ENCODE results near the gene POU6F2.

The POU6F2 gene

GRCh38 chr7:39265641-39266591, 288.2 kb downstream of the POU6F2 start:
- Histone ChIP-seq H3K27ac (ENCODE audit: low read length) (no peak overlapping the region), H3K27me3 (ENCODE audit: insufficient read depth, low read length) (no peaks in the 10 kb centered on the region), H3K9me3 (ENCODE audit: insufficient read depth, low read depth, low read length) (no peaks in the 10 kb centered on the region), H3K4me1 (ENCODE audit: insufficient read depth, low read length) (peaks cover 18% of the 10 kb centered on the region), H3K9ac (ENCODE audit: low read depth, low read length) (no peak overlapping the region), H3K36me3 (ENCODE audit: insufficient read depth, low read depth, low read length) (no peaks in the 10 kb centered on the region), H3K4me3 (ENCODE audit: low read length) (peak overlapping the region; percentile 38)

- H3K4me1 ChIP-seq (ENCODE audit: insufficient read depth, low read length) = peaks cover 26% of the 10 kb centered on the region
- no peak overlapping the region for H3K4me3 ChIP-seq (ENCODE audit: low read length)
- no peak overlapping the region for H3K9ac ChIP-seq (ENCODE audit: low read depth, low read length)
- H3K9me3 ChIP-seq (ENCODE audit: insufficient read depth, low read depth, low read length) = no peaks in the 10 kb centered on the region
- no peak overlapping the region for H3K27ac ChIP-seq (ENCODE audit: low read length)
- no peaks in the 10 kb centered on the region for H3K27me3 ChIP-seq (ENCODE audit: insufficient read depth, low read length)
- H3K36me3 ChIP-seq (ENCODE audit: insufficient read depth, low read depth, low read length) = no peaks in the 10 kb centered on the region
Measured at GRCh38 chr7:39269034-39269433, 291.3 kb downstream of the POU6F2 start.

- Histone ChIP-seq H3K36me3 (ENCODE audit: insufficient read depth, low read depth, low read length) (no peaks in the 10 kb centered on the region), H3K4me3 (ENCODE audit: low read length) (no peak overlapping the region), H3K27ac (ENCODE audit: low read length) (no peak overlapping the region), H3K27me3 (ENCODE audit: insufficient read depth, low read length) (no peaks in the 10 kb centered on the region), H3K9ac (ENCODE audit: low read depth, low read length) (no peak overlapping the region), H3K4me1 (ENCODE audit: insufficient read depth, low read length) (peaks cover 22% of the 10 kb centered on the region), H3K9me3 (ENCODE audit: insufficient read depth, low read depth, low read length) (no peaks in the 10 kb centered on the region)
Measured at GRCh38 chr7:39270018-39270417, 292.3 kb downstream of the POU6F2 start.

GRCh38 chr7:39271402-39271801, 293.7 kb downstream of the POU6F2 start:
- peaks cover 14% of the 10 kb centered on the region for H3K4me1 ChIP-seq (ENCODE audit: insufficient read depth, low read length)
- H3K4me3 ChIP-seq (ENCODE audit: low read length) = no peak overlapping the region
- H3K9me3 ChIP-seq (ENCODE audit: insufficient read depth, low read depth, low read length) = no peaks in the 10 kb centered on the region
- H3K27me3 ChIP-seq (ENCODE audit: insufficient read depth, low read length) = no peaks in the 10 kb centered on the region
- no peak overlapping the region for H3K27ac ChIP-seq (ENCODE audit: low read length)
- H3K9ac ChIP-seq (ENCODE audit: low read depth, low read length) = 0 out of 2 replicates have a peak overlapping the region, but pooled peaks have one; percentile 4
- H3K36me3 ChIP-seq (ENCODE audit: insufficient read depth, low read depth, low read length) = no peaks in the 10 kb centered on the region

- Histone ChIP-seq H3K4me3 (ENCODE audit: low read length) (no peak overlapping the region), H3K4me1 (ENCODE audit: insufficient read depth, low read length) (peaks cover 10% of the 10 kb centered on the region), H3K9ac (ENCODE audit: low read depth, low read length) (no peak overlapping the region), H3K36me3 (ENCODE audit: insufficient read depth, low read depth, low read length) (no peaks in the 10 kb centered on the region), H3K27me3 (ENCODE audit: insufficient read depth, low read length) (no peaks in the 10 kb centered on the region), H3K27ac (ENCODE audit: low read length) (no peak overlapping the region), H3K9me3 (ENCODE audit: insufficient read depth, low read depth, low read length) (no peaks in the 10 kb centered on the region)
Measured at GRCh38 chr7:39272111-39272510, 294.4 kb downstream of the POU6F2 start.

- no peak overlapping the region for H3K9ac ChIP-seq (ENCODE audit: low read depth, low read length)
- H3K27me3 ChIP-seq (ENCODE audit: insufficient read depth, low read length) = no peaks in the 10 kb centered on the region
- H3K4me3 ChIP-seq (ENCODE audit: low read length) = no peak overlapping the region
- no peaks in the 10 kb centered on the region for H3K9me3 ChIP-seq (ENCODE audit: insufficient read depth, low read depth, low read length)
- H3K4me1 ChIP-seq (ENCODE audit: insufficient read depth, low read length) = peaks cover 9% of the 10 kb centered on the region; the same call in 1 of the 2 replicates
- H3K27ac ChIP-seq (ENCODE audit: low read length) = no peak overlapping the region
- no peaks in the 10 kb centered on the region for H3K36me3 ChIP-seq (ENCODE audit: insufficient read depth, low read depth, low read length)
Measured at GRCh38 chr7:39272691-39273090, 295.0 kb downstream of the POU6F2 start.

- Histone ChIP-seq H3K9me3 (ENCODE audit: insufficient read depth, low read depth, low read length) (no peaks in the 10 kb centered on the region), H3K27ac (ENCODE audit: low read length) (no peak overlapping the region), H3K4me1 (ENCODE audit: insufficient read depth, low read length) (peaks cover 7% of the 10 kb centered on the region), H3K9ac (ENCODE audit: low read depth, low read length) (no peak overlapping the region), H3K27me3 (ENCODE audit: insufficient read depth, low read length) (no peaks in the 10 kb centered on the region), H3K36me3 (ENCODE audit: insufficient read depth, low read depth, low read length) (no peaks in the 10 kb centered on the region), H3K4me3 (ENCODE audit: low read length) (no peak overlapping the region)
Measured at GRCh38 chr7:39280337-39280736, 302.6 kb downstream of the POU6F2 start.

GRCh38 chr7:39285256-39285655, 307.5 kb downstream of the POU6F2 start:
- H3K4me1 ChIP-seq (ENCODE audit: insufficient read depth, low read length) = peaks cover 7% of the 10 kb centered on the region
- no peak overlapping the region for H3K9ac ChIP-seq (ENCODE audit: low read depth, low read length)
- H3K36me3 ChIP-seq (ENCODE audit: insufficient read depth, low read depth, low read length) = no peaks in the 10 kb centered on the region
- no peak overlapping the region for H3K4me3 ChIP-seq (ENCODE audit: low read length)
- no peaks in the 10 kb centered on the region for H3K27me3 ChIP-seq (ENCODE audit: insufficient read depth, low read length)
- no peaks in the 10 kb centered on the region for H3K9me3 ChIP-seq (ENCODE audit: insufficient read depth, low read depth, low read length)
- H3K27ac ChIP-seq (ENCODE audit: low read length) = no peak overlapping the region

- Histone ChIP-seq H3K27me3 (ENCODE audit: insufficient read depth, low read length) (no peaks in the 10 kb centered on the region), H3K27ac (ENCODE audit: low read length) (no peak overlapping the region), H3K4me1 (ENCODE audit: insufficient read depth, low read length) (peaks cover 7% of the 10 kb centered on the region), H3K36me3 (ENCODE audit: insufficient read depth, low read depth, low read length) (no peaks in the 10 kb centered on the region), H3K9me3 (ENCODE audit: insufficient read depth, low read depth, low read length) (no peaks in the 10 kb centered on the region), H3K9ac (ENCODE audit: low read depth, low read length) (no peak overlapping the region), H3K4me3 (ENCODE audit: low read length) (no peak overlapping the region)
Measured at GRCh38 chr7:39288303-39288702, 310.6 kb downstream of the POU6F2 start.

GRCh38 chr7:39291628-39292410, 314.1 kb downstream of the POU6F2 start:
- no peak overlapping the region for H3K9ac ChIP-seq (ENCODE audit: low read depth, low read length)
- H3K4me3 ChIP-seq (ENCODE audit: low read length) = no peak overlapping the region

GRCh38 chr7:39293056-39293823, 315.5 kb downstream of the POU6F2 start:
- no peaks in the 10 kb centered on the region for H3K36me3 ChIP-seq (ENCODE audit: insufficient read depth, low read depth, low read length)
- no peaks in the 10 kb centered on the region; the same call in 1 of the 2 replicates for H3K9me3 ChIP-seq (ENCODE audit: insufficient read depth, low read depth, low read length)
- H3K4me1 ChIP-seq (ENCODE audit: insufficient read depth, low read length) = no peaks in the 10 kb centered on the region
- no peak overlapping the region for H3K9ac ChIP-seq (ENCODE audit: low read depth, low read length)
- no peaks in the 10 kb centered on the region for H3K27me3 ChIP-seq (ENCODE audit: insufficient read depth, low read length)
- H3K27ac ChIP-seq (ENCODE audit: low read length) = no peak overlapping the region
- no peak overlapping the region for H3K4me3 ChIP-seq (ENCODE audit: low read length)

More at GRCh38 chr7:39291628-39292410, 314.1 kb downstream of the POU6F2 start:
- Histone ChIP-seq H3K27ac (ENCODE audit: low read length) (no peak overlapping the region), H3K36me3 (ENCODE audit: insufficient read depth, low read depth, low read length) (no peaks in the 10 kb centered on the region), H3K9me3 (ENCODE audit: insufficient read depth, low read depth, low read length) (no peaks in the 10 kb centered on the region), H3K27me3 (ENCODE audit: insufficient read depth, low read length) (no peaks in the 10 kb centered on the region), H3K4me1 (ENCODE audit: insufficient read depth, low read length) (no peaks in the 10 kb centered on the region; the same call in 1 of the 2 replicates)
